ENCODE measurements around the gene TMSB10. TPM values are rescaled to one million over a fixed set of nuclear protein-coding genes. Genes with fewer than 3 reads are reported as not detected.

TMSB10 gene
- total RNA-seq, 2 experiments from 2014 or later, result 5,686 to 5,768 TPM

DNA sequence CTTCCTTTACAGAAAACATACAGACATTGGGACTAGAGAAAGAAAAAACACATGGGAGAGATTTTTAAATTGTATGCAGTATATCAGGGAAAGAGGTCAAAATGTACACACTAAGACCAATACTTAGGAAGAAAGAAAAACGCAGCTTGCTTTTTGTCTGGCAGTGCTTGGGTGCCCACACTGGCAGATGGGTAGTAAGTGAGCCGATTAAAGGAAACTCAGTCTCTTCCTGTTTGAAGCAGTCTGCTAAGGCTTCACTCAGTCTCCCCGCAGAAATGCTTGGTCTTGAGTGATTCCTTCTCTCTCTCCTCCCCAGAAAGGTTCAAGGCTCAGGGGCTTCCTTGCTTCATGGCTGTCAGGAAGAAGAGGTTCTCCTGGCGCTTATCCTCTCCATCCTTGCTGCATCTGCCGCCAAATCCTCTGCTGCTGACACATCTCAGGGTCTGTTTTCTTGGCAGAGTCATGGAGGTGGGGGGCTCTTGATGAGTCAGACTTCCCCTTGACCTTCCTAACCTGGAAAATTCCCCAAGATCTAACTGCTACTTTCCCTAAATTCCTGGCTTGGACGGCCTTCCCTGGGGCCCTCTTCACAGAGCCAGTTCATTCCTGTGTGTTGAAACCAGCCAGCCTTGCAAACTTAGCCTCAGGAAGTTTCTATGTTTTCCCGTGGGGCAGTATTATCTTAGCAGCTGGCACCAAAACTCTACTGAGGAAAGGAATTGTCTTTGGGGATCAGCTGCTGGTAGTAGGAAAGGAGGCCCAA is 10.5 kb upstream of the TMSB10 start:
- no peaks in the 10 kb centered on the region for H3K27me3 Mint-ChIP-seq
- H3K4me1 Mint-ChIP-seq, result peaks cover 62% of the 10 kb centered on the region
- no peak for DNase-seq
- CTCF ChIA-PET, result interaction anchor here (1.9 to 2.6 kb wide), 2 partner anchors 13 to 31 kb away, joined by 9 to 14 read pairs; no protein-coding TSS in a partner anchor
- no peaks in the 10 kb centered on the region for H3K9me3 Mint-ChIP-seq
- peak overlapping the region; percentile 35 for H3K4me3 Mint-ChIP-seq
- H3K27ac Mint-ChIP-seq, result peak overlapping the region; percentile 59
- POLR2A ChIA-PET, result interaction anchor here (1.4 to 6.9 kb wide), 7 partner anchors 11 to 76 kb away, joined by 3 to 144 read pairs (median 9); partner anchors contain the start of genes TMSB10 and TRABD2A
- H3K36me3 Mint-ChIP-seq (ENCODE audit: low read depth), result peaks cover 9% of the 10 kb centered on the region

DNA sequence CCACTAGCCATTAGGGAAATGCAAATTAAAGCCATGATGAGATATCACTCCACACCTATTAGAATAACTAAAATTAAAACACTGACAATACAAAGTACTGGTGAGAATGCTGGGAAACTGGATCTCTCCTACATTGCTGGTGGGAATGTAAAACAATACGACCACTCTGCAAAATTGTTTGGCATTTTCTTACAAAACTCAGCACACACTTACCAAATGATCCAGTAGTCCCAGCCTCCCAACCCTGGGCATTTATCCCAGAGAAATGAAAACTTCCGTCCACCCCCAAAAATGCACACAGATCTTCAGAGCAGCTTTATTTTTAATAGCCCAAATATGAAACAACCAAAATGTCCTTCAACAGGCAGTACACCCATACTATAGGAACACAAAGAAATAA is 8.9 kb upstream of the TMSB10 start:
- Mint-ChIP-seq H3K4me3 (no peak overlapping the region), H3K36me3 (ENCODE audit: low read depth) (peaks cover 9% of the 10 kb centered on the region), H3K27ac (peak overlapping the region; percentile 4), H3K9me3 (no peaks in the 10 kb centered on the region), H3K4me1 (peaks cover 63% of the 10 kb centered on the region), H3K27me3 (no peaks in the 10 kb centered on the region)
- DNase-seq, result no peak
- POLR2A ChIA-PET, result interaction anchor here (0.7 to 12.6 kb wide), 3 partner anchors 9 to 29 kb away, joined by 3 to 467 read pairs (median 144); partner anchors contain the start of genes TMSB10 and TRABD2A
- CTCF ChIA-PET, result no interaction called here

DNA sequence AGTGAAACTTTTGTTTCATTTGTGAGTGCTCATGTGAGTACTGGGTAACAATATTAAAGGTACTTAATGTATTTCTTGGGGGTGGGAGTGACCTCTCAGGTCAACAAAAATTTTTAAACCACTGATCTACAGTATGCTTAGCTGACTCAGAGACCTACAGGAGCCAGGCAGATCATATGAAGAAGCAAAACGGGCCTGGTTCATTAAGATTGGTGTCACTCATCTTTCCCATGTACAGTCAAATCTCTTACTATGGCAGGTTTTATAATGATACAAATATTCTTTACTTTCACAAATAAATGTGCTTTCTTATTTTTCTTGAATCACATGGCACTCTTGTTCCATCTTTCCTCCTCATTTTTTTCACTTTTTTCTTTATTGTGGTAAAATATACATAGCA is 7.7 kb upstream of the TMSB10 start:
- ChIA-PET CTCF (interaction anchor here (1.0 to 2.3 kb wide), 6 partner anchors 8 to 28 kb away, joined by 3 to 23 read pairs (median 5); partner anchors contain the start of gene TRABD2A), POLR2A (interaction anchor here (0.9 to 12.6 kb wide), 9 partner anchors 8 to 439 kb away, joined by 3 to 467 read pairs (median 6); partner anchors contain the start of genes SUCLG1, TMSB10 and TRABD2A)
- Mint-ChIP-seq H3K27ac (peak overlapping the region; percentile 96), H3K4me1 (peaks cover 72% of the 10 kb centered on the region), H3K27me3 (no peaks in the 10 kb centered on the region), H3K9me3 (no peaks in the 10 kb centered on the region), H3K4me3 (peak overlapping the region; percentile 10), H3K36me3 (ENCODE audit: low read depth) (peaks cover 13% of the 10 kb centered on the region)
- no peak for DNase-seq

- Mint-ChIP-seq H3K9me3 (peaks cover 2% of the 10 kb centered on the region), H3K36me3 (ENCODE audit: low read depth) (peaks cover 18% of the 10 kb centered on the region), H3K4me1 (peaks cover 77% of the 10 kb centered on the region), H3K27ac (peak overlapping the region; percentile 48), H3K27me3 (no peaks in the 10 kb centered on the region), H3K4me3 (no peak overlapping the region)
- POLR2A ChIA-PET, result interaction anchor here (1.2 to 12.6 kb wide), 4 partner anchors 6 to 117 kb away, joined by 3 to 467 read pairs (median 78); partner anchors contain the start of genes TMSB10 and TRABD2A
- CTCF ChIA-PET, result interaction anchor here (0.6 to 3.7 kb wide), 3 partner anchors 26 to 33 kb away, joined by 3 to 23 read pairs (median 18); no protein-coding TSS in a partner anchor
- no peak for DNase-seq
Measured at GRCh38 chr2:84899304-84900204, 5.9 kb upstream of the TMSB10 start.

- DNase-seq, result no peak
- Mint-ChIP-seq H3K36me3 (ENCODE audit: low read depth) (peaks cover 18% of the 10 kb centered on the region), H3K4me3 (no peak overlapping the region), H3K4me1 (peaks cover 70% of the 10 kb centered on the region), H3K27me3 (no peaks in the 10 kb centered on the region), H3K27ac (no peak overlapping the region), H3K9me3 (peaks cover 2% of the 10 kb centered on the region)
- POLR2A ChIA-PET, result interaction anchor here (0.7 to 12.6 kb wide), 2 partner anchors 17 to 37 kb away, joined by 3 to 467 read pairs; partner anchors contain the start of gene TRABD2A
- CTCF ChIA-PET, result interaction anchor here (0.6 to 3.7 kb wide), 2 partner anchors 25 to 117 kb away, joined by 4 to 18 read pairs; no protein-coding TSS in a partner anchor
Measured at GRCh38 chr2:84900971-84901370, 4.5 kb upstream of the TMSB10 start.

- Mint-ChIP-seq H3K4me3 (no peak overlapping the region), H3K9me3 (peaks cover 2% of the 10 kb centered on the region), H3K36me3 (ENCODE audit: low read depth) (peaks cover 23% of the 10 kb centered on the region), H3K27ac (no peak overlapping the region), H3K4me1 (peaks cover 63% of the 10 kb centered on the region), H3K27me3 (no peaks in the 10 kb centered on the region)
- ChIA-PET POLR2A (interaction anchor here (1.3 to 12.6 kb wide), 2 partner anchors 18 to 24 kb away, joined by 5 to 467 read pairs; partner anchors contain the start of gene TRABD2A), CTCF (interaction anchor here (0.6 to 3.7 kb wide), 3 partner anchors 20 to 116 kb away, joined by 4 to 22 read pairs (median 18); partner anchors contain the start of gene TRABD2A)
- DNase-seq, result no peak
Measured at GRCh38 chr2:84901593-84902120, 3.8 kb upstream of the TMSB10 start.

- ChIA-PET POLR2A (interaction anchor here (1.3 to 12.6 kb wide), 2 partner anchors 18 to 23 kb away, joined by 5 to 467 read pairs; partner anchors contain the start of gene TRABD2A), CTCF (interaction anchor here (3.5 to 3.7 kb wide), 2 partner anchors 21 to 23 kb away, joined by 18 to 22 read pairs; partner anchors contain the start of gene TRABD2A)
- peaks cover 30% of the 10 kb centered on the region for H3K36me3 Mint-ChIP-seq (ENCODE audit: low read depth)
- no peaks in the 10 kb centered on the region for H3K27me3 Mint-ChIP-seq
- no peak overlapping the region for H3K27ac Mint-ChIP-seq
- DNase-seq, result no peak
- peaks cover 2% of the 10 kb centered on the region for H3K9me3 Mint-ChIP-seq
- H3K4me1 Mint-ChIP-seq, result peaks cover 65% of the 10 kb centered on the region
- no peak overlapping the region for H3K4me3 Mint-ChIP-seq
Measured at GRCh38 chr2:84902526-84902925, 2.9 kb upstream of the TMSB10 start.

- H3K36me3 Mint-ChIP-seq (ENCODE audit: low read depth), result peaks cover 42% of the 10 kb centered on the region
- H3K4me3 Mint-ChIP-seq, result peak overlapping the region; percentile 89
- peaks cover 64% of the 10 kb centered on the region for H3K4me1 Mint-ChIP-seq
- peak overlapping the region; percentile 89 for H3K27ac Mint-ChIP-seq
- no peak for DNase-seq
- CTCF ChIA-PET, result interaction anchor here (2.0 to 4.8 kb wide), 3 partner anchors 15 to 23 kb away, joined by 8 to 105 read pairs (median 22); partner anchors contain the start of gene TRABD2A
- H3K27me3 Mint-ChIP-seq, result no peaks in the 10 kb centered on the region
- H3K9me3 Mint-ChIP-seq, result peaks cover 4% of the 10 kb centered on the region
- POLR2A ChIA-PET, result interaction anchor here (1.4 to 12.6 kb wide), 7 partner anchors 8 to 121 kb away, joined by 6 to 467 read pairs (median 117); partner anchors contain the start of genes KCMF1 and TRABD2A
Measured at GRCh38 chr2:84904151-84904550, 1.3 kb upstream of the TMSB10 start.

DNA sequence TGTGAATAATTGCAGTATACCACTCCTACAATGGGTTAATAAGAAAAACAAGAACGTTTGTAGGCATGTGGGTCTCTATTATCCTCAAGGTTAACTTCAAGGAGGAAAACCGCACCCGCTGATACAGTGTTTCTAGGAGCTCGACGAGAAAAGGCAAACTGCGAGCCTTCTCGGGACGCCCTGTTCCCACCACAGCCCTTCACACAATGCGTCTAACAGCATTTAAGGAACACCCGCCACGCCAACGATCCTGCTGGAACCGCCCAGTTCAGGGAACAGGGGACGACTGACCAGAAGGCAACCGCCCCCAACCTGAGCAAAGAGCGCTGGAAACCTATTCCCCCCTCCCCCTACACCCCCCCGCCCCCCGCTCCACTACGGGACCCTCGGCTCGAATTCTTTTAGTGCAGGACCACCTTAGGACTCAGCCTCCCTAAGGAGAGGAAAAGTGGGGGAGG is 710 bp upstream of the TMSB10 start:
- ChIA-PET POLR2A (interaction anchor here (1.4 to 12.6 kb wide), 10 partner anchors 9 to 446 kb away, joined by 3 to 467 read pairs (median 52); partner anchors contain the start of genes KCMF1, SUCLG1 and TRABD2A), CTCF (interaction anchor here (2.0 to 4.8 kb wide), 3 partner anchors 16 to 23 kb away, joined by 8 to 105 read pairs (median 22); partner anchors contain the start of gene TRABD2A)
- DNase-seq, result peak; percentile 46
- Mint-ChIP-seq H3K4me1 (peaks cover 64% of the 10 kb centered on the region), H3K4me3 (peak overlapping the region; percentile 89), H3K27ac (peak overlapping the region; percentile 89), H3K36me3 (ENCODE audit: low read depth) (peaks cover 48% of the 10 kb centered on the region), H3K27me3 (no peaks in the 10 kb centered on the region), H3K9me3 (peaks cover 10% of the 10 kb centered on the region)

- peaks cover 66% of the 10 kb centered on the region for H3K4me1 Mint-ChIP-seq
- no peaks in the 10 kb centered on the region for H3K27me3 Mint-ChIP-seq
- peak; percentile 76 for DNase-seq
- ChIA-PET CTCF (interaction anchor here (0.7 to 4.8 kb wide), 11 partner anchors 8 to 421 kb away, joined by 3 to 105 read pairs (median 4); partner anchors contain the start of gene TRABD2A), POLR2A (interaction anchor here (0.7 to 12.6 kb wide), 25 partner anchors 10 to 453 kb away, joined by 3 to 467 read pairs (median 8); partner anchors contain the start of genes KCMF1, SUCLG1, TGOLN2 and TRABD2A)
- peak overlapping the region; percentile 94 for H3K27ac Mint-ChIP-seq
- H3K36me3 Mint-ChIP-seq (ENCODE audit: low read depth), result peaks cover 57% of the 10 kb centered on the region
- H3K9me3 Mint-ChIP-seq, result peaks cover 16% of the 10 kb centered on the region
- peak overlapping the region; percentile 89 for H3K4me3 Mint-ChIP-seq
Measured at GRCh38 chr2:84906108-84906899, 848 bp downstream of the TMSB10 start.
